Natural killer cell (primary cell): ENCODE measurements around the gene SV2B. TPM values are rescaled to one million over a fixed set of nuclear protein-coding genes. Genes with fewer than 3 reads are reported as not detected.

Experiments
- ATAC-seq, 3 donors: fragments of 150-1000 bp in 2 of 3; fragments of 200-7000 bp in 1 of 3; cut with Tn5 transposase; 1 replicate in 1 of 3; 2 replicates in 2 of 3; pipeline ENCODE4 v1.10.0; 2021; ENCODE audit warnings: mild to moderate bottlenecking in 2 of 3, moderate library complexity in 2 of 3
- DNase-seq, 2 donors: peaks; one replicate each; pipeline versions ENCODE4 v3.0.0 to v3.0.0-alpha.2; 2013 to 2021; ENCODE audit warnings: mixed read lengths in 1 of 2
- H3K27ac ChIP-seq: one replicate; pipeline ENCODE4 v1.5.1; 2013; ENCODE audit warnings: mild to moderate bottlenecking, low read length
- H3K27me3 ChIP-seq: one replicate; pipeline ENCODE4 v1.6.1; 2013; ENCODE audit warnings: low read length; ENCODE audit not compliant: control insufficient read depth, insufficient read depth
- H3K36me3 ChIP-seq: one replicate; pipeline ENCODE4 v1.6.1; 2013; ENCODE audit warnings: low read length; ENCODE audit not compliant: control insufficient read depth, insufficient read depth
- H3K4me1 ChIP-seq: one replicate; pipeline ENCODE4 v1.6.1; 2013; ENCODE audit warnings: low read length; ENCODE audit not compliant: control insufficient read depth, insufficient read depth
- H3K4me3 ChIP-seq: one replicate; pipeline ENCODE4 v1.5.1; 2013; ENCODE audit warnings: low read length
- H3K9me3 ChIP-seq: one replicate; pipeline ENCODE4 v1.6.1; 2013; ENCODE audit warnings: low read length; ENCODE audit not compliant: control insufficient read depth, insufficient read depth
- H3K27ac Mint-ChIP-seq, 2 donors: one replicate each; pipeline ENCODE4 v1.8.0; 2022; ENCODE audit warnings: mild to moderate bottlenecking in 2 of 2, mixed read lengths in 2 of 2, moderate library complexity in 1 of 2
- H3K27me3 Mint-ChIP-seq, 2 donors: one replicate each; pipeline ENCODE4 v1.8.0; 2022; ENCODE audit warnings: low read depth in 2 of 2, mixed read lengths in 2 of 2
- H3K36me3 Mint-ChIP-seq: one replicate; pipeline ENCODE4 v1.8.0; 2022; ENCODE audit warnings: mixed read lengths
- H3K4me1 Mint-ChIP-seq, 2 donors: one replicate each; pipeline ENCODE4 v1.8.0; 2022; ENCODE audit warnings: mixed read lengths in 2 of 2
- H3K4me3 Mint-ChIP-seq: one replicate; pipeline ENCODE4 v1.8.0; 2022; ENCODE audit warnings: mild to moderate bottlenecking, moderate library complexity, mixed read lengths
- H3K9me3 Mint-ChIP-seq, 2 donors: one replicate each; pipeline ENCODE4 v1.8.0; 2022; ENCODE audit warnings: mixed read lengths in 2 of 2
- CTCF ChIP-seq: fragments of 200-600 bp; IDR thresholded peaks from one replicate; pipeline ENCODE4 v1.8.0; 2022; ENCODE audit warnings: antibody characterized with exemption
- WGBS: methylation state at CpG from one replicate; pipeline ENCODE4 v1.1.7; 2013; ENCODE audit warnings: missing lambda C conversion rate; ENCODE audit not compliant: insufficient coverage; 5-methylcytosine and 5-hydroxymethylcytosine counted together
- intact Hi-C: fragments of 100-400 bp; cut with micrococcal nuclease; formaldehyde crosslinking; loops from one replicate; pipeline ENCODE4 v1.14.2; 2022
- total RNA-seq, 4 donors: library from RNA; stranded (reverse); fragments of 120-200 nt in 1 of 4; gene quantifications; one replicate each; pipeline versions ENCODE4 v1.2.3 to v1.2.4, GENCODE V29; 2013 to 2022

SV2B gene
- total RNA-seq, 3 donors from 2014 or later (not counting 1 experiment from before 2014, with no cell fraction given), result not detected

- H3K9me3 Mint-ChIP-seq, result no peaks in the 10 kb centered on the region
- ATAC-seq, result no peak
- 78% methylated on average over 7 of the region's 7 CpGs for WGBS
Observed at GRCh38 chr15:91142946-91143345, 42.9 kb downstream of the SV2B start.

GRCh38 chr15:91146728-91147127, 46.7 kb downstream of the SV2B start:
- Mint-ChIP-seq H3K27ac (no peak overlapping the region), H3K27me3 (peaks cover 35 to 79% of the 10 kb centered on the region in 2 donors), H3K4me3 (no peak overlapping the region), H3K4me1 (no peaks in the 10 kb centered on the region), H3K36me3 (no peaks in the 10 kb centered on the region), H3K9me3 (no peaks in the 10 kb centered on the region)
- no peak for ATAC-seq
- peaks cover 2% of the 10 kb centered on the region for H3K27me3 ChIP-seq
- no peak for TF ChIP-seq CTCF
- H3K36me3 ChIP-seq, result no peaks in the 10 kb centered on the region
- no peaks in the 10 kb centered on the region for H3K4me1 ChIP-seq
- H3K9me3 ChIP-seq, result no peaks in the 10 kb centered on the region
- 63% methylated on average over 1 of the region's 1 CpG for WGBS
- DNase-seq, result no peak
- H3K4me3 ChIP-seq, result no peak overlapping the region
- intact Hi-C loops, result no loop called here
- no peak overlapping the region for H3K27ac ChIP-seq

More at GRCh38 chr15:91142946-91143345, 42.9 kb downstream of the SV2B start:
- no peak overlapping the region for H3K4me3 Mint-ChIP-seq
- no peaks in the 10 kb centered on the region for H3K9me3 ChIP-seq
- H3K36me3 Mint-ChIP-seq, result no peaks in the 10 kb centered on the region
- H3K27me3 ChIP-seq, result peaks cover 2% of the 10 kb centered on the region
- TF ChIP-seq CTCF, result no peak
- H3K4me1 Mint-ChIP-seq, result no peaks in the 10 kb centered on the region
- no peak overlapping the region for H3K27ac ChIP-seq
- no peaks in the 10 kb centered on the region for H3K36me3 ChIP-seq
- H3K27me3 Mint-ChIP-seq, result peaks cover 40 to 64% of the 10 kb centered on the region in 2 donors
- no peak overlapping the region for H3K4me3 ChIP-seq
- H3K4me1 ChIP-seq, result no peaks in the 10 kb centered on the region
- intact Hi-C loops, result no loop called here
- DNase-seq, result no peak
- no peak overlapping the region for H3K27ac Mint-ChIP-seq

GRCh38 chr15:91148243-91148642, 48.2 kb downstream of the SV2B start:
- H3K27ac Mint-ChIP-seq, result no peak overlapping the region
- no peak for DNase-seq
- peaks cover 30 to 75% of the 10 kb centered on the region in 2 donors for H3K27me3 Mint-ChIP-seq
- H3K4me1 ChIP-seq, result no peaks in the 10 kb centered on the region
- no peak for TF ChIP-seq CTCF
- no peaks in the 10 kb centered on the region for H3K9me3 Mint-ChIP-seq
- ATAC-seq, result no peak
- 87% methylated on average over 2 of the region's 4 CpGs for WGBS
- intact Hi-C loops, result no loop called here
- no peak overlapping the region for H3K4me3 Mint-ChIP-seq
- no peaks in the 10 kb centered on the region for H3K27me3 ChIP-seq
- H3K27ac ChIP-seq, result no peak overlapping the region
- no peaks in the 10 kb centered on the region for H3K9me3 ChIP-seq
- no peak overlapping the region for H3K4me3 ChIP-seq
- no peaks in the 10 kb centered on the region for H3K36me3 ChIP-seq
- no peaks in the 10 kb centered on the region for H3K36me3 Mint-ChIP-seq
- no peaks in the 10 kb centered on the region for H3K4me1 Mint-ChIP-seq

GRCh38 chr15:91150502-91151160, 50.6 kb downstream of the SV2B start:
- WGBS, result 77% methylated on average over 4 of the region's 4 CpGs
- intact Hi-C loops, result no loop called here

More at GRCh38 chr15:91150502-91151160, 50.6 kb downstream of the SV2B start:
- H3K9me3 ChIP-seq, result no peaks in the 10 kb centered on the region
- TF ChIP-seq CTCF, result no peak
- no peaks in the 10 kb centered on the region for H3K4me1 Mint-ChIP-seq
- DNase-seq (no peak), ATAC-seq (no peak)
- H3K9me3 Mint-ChIP-seq, result no peaks in the 10 kb centered on the region
- no peak overlapping the region for H3K4me3 Mint-ChIP-seq
- no peak overlapping the region for H3K4me3 ChIP-seq
- H3K36me3 ChIP-seq, result no peaks in the 10 kb centered on the region
- H3K36me3 Mint-ChIP-seq, result no peaks in the 10 kb centered on the region
- no peaks in the 10 kb centered on the region for H3K4me1 ChIP-seq
- no peak overlapping the region for H3K27ac Mint-ChIP-seq
- H3K27me3 Mint-ChIP-seq, result peaks cover 35 to 89% of the 10 kb centered on the region in 2 donors
- no peak overlapping the region for H3K27ac ChIP-seq
- peaks cover 3% of the 10 kb centered on the region for H3K27me3 ChIP-seq
